Keratinocyte (primary cell): ENCODE data around the gene TRPM3.

Source experiments
- EZH2 ChIP-seq: IDR thresholded peaks from one replicate; pipeline ENCODE4 v1.6.1; 2012; ENCODE audit warnings: inconsistent platforms, mild to moderate bottlenecking, low read length, moderate library complexity
- TF ChIP-seq, protein P1 (sequence below), 3 experiments: IDR thresholded peaks in 1 of 3; conservative IDR thresholded peaks in 1 of 3; optimal IDR thresholded peaks in 1 of 3; 2 replicates in 2 of 3; 3 replicates in 1 of 3; pipeline versions ENCODE3 to v1.5.1; 2011; ENCODE audit warnings: low read length in 3 of 3, mild to moderate bottlenecking in 3 of 3, moderate library complexity in 2 of 3, control low read depth in 1 of 3, inconsistent platforms in 1 of 3; ENCODE audit not compliant: insufficient read depth in 2 of 3; ENCODE audit errors: extremely low read depth in 1 of 3

DNA sequence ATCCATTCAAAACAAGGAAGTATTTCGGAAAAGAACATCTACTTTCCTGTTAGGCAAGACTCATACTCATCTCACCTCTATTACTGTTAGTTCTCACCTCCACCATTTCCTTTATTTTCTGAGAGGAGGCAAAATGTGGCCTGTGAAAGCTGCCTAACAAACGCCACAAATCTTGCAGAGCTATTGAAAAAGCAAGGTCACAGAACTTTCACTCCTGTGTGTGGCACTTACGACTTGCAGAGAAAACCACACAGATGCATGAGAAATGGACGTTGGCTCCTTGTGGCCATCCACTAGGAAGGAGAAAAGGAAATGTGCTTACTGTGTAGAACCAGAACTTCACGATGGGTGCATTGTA is 511.2 kb downstream of the TRPM3 start:
- TF ChIP-seq, protein P1, sequence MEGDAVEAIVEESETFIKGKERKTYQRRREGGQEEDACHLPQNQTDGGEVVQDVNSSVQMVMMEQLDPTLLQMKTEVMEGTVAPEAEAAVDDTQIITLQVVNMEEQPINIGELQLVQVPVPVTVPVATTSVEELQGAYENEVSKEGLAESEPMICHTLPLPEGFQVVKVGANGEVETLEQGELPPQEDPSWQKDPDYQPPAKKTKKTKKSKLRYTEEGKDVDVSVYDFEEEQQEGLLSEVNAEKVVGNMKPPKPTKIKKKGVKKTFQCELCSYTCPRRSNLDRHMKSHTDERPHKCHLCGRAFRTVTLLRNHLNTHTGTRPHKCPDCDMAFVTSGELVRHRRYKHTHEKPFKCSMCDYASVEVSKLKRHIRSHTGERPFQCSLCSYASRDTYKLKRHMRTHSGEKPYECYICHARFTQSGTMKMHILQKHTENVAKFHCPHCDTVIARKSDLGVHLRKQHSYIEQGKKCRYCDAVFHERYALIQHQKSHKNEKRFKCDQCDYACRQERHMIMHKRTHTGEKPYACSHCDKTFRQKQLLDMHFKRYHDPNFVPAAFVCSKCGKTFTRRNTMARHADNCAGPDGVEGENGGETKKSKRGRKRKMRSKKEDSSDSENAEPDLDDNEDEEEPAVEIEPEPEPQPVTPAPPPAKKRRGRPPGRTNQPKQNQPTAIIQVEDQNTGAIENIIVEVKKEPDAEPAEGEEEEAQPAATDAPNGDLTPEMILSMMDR (optimal IDR thresholded peaks at IDR 0.05 in 1 of 3, IDR thresholded peaks at IDR 0.05 in 1 of 3, conservative IDR thresholded peaks at IDR 0.05 in 1 of 3; ENCODE audit: extremely low read depth in 1 of 3, insufficient read depth in 2 of 3, low read length in 3 of 3), result no peak
- TF ChIP-seq EZH2, result no peak
